PC-3 (cell line): ENCODE data around the gene PACSIN1. TPM values are rescaled to one million over a fixed set of nuclear protein-coding genes. Genes with fewer than 3 reads are reported as not detected.

Experiments used
- ATAC-seq: fragments of 200-7000 bp; cut with Tn5 transposase; 2 replicates; pipeline ENCODE4 v1.9.1; 2020; ENCODE audit warnings: mild to moderate bottlenecking, moderate library complexity
- BruUV-seq: library from RNA; stranded (reverse); fragments of 400-500 nt; replicated peaks from 2 replicates; lab custom pipeline; 2021; lab: Mats Ljungman, UMichigan
- CTCF ChIA-PET: fragments of 300-600 bp; sonication (Branson Sonifier 250); formaldehyde crosslinking; loops from one replicate; lab custom pipeline; 2022; ENCODE audit warnings: antibody characterized with exemption; lab: Charles Lee
- POLR2A ChIA-PET: fragments of 300-600 bp; sonication (Branson Sonifier 250); formaldehyde crosslinking; loops from one replicate; lab custom pipeline; 2022; ENCODE audit warnings: antibody characterized with exemption; ENCODE audit not compliant: unreplicated experiment; lab: Charles Lee
- DNase-seq: peaks from one replicate; pipeline ENCODE4 v3.0.0-alpha.2; 2015
- H2AFZ ChIP-seq: fragments of 300-600 bp; sonication (generic); 2 replicates; pipeline ENCODE4 v1.6.0; 2016; ENCODE audit warnings: antibody characterized with exemption, low read length
- H3F3A ChIP-seq: fragments of 300-600 bp; sonication (generic); one replicate; pipeline ENCODE4 v1.6.0; 2017; ENCODE audit warnings: antibody characterized with exemption, low read length, control low read depth, mild to moderate bottlenecking; ENCODE audit not compliant: unreplicated experiment
- H3K27ac ChIP-seq: fragments of 300-600 bp; sonication (generic); 2 replicates; pipeline ENCODE4 v1.5.1; 2016; ENCODE audit warnings: mild to moderate bottlenecking, low read length
- H3K27me3 ChIP-seq: fragments of 300-600 bp; sonication (generic); 2 replicates; pipeline ENCODE4 v1.6.1; 2016; ENCODE audit warnings: low read length, mixed read lengths
- H3K36me3 ChIP-seq: fragments of 300-600 bp; sonication (generic); 2 replicates; pipeline ENCODE4 v1.6.1; 2016; ENCODE audit warnings: low read depth, mixed run types, low read length, mixed read lengths
- H3K4me1 ChIP-seq: fragments of 300-600 bp; sonication (generic); 2 replicates; pipeline ENCODE4 v1.5.1; 2016; ENCODE audit warnings: low read length; ENCODE audit not compliant: insufficient read depth
- H3K4me2 ChIP-seq: fragments of 300-600 bp; sonication (generic); 2 replicates; pipeline ENCODE4 v1.6.0; 2016; ENCODE audit warnings: low read length
- H3K4me3 ChIP-seq: fragments of 300-600 bp; sonication (generic); 2 replicates; pipeline ENCODE4 v1.5.1; 2016; ENCODE audit warnings: mild to moderate bottlenecking, low read length, mixed read lengths
- H3K79me2 ChIP-seq: fragments of 300-600 bp; sonication (generic); 2 replicates; pipeline ENCODE4 v1.6.1; 2017; ENCODE audit warnings: low read length, mixed read lengths
- H3K9ac ChIP-seq: fragments of 300-600 bp; sonication (generic); 2 replicates; pipeline ENCODE4 v1.6.0; 2016; ENCODE audit warnings: mild to moderate bottlenecking, low read length
- H3K9me2 ChIP-seq: fragments of 300-600 bp; sonication (generic); replicated peaks from 2 replicates; pipeline ENCODE4 v1.6.1; 2016; ENCODE audit warnings: mixed run types, low read length, mixed read lengths
- H3K9me3 ChIP-seq: fragments of 300-600 bp; sonication (generic); 2 replicates; pipeline ENCODE4 v1.6.1; 2016; ENCODE audit warnings: low read length, mixed read lengths
- H4K20me1 ChIP-seq: fragments of 300-600 bp; sonication (generic); 2 replicates; pipeline ENCODE4 v1.6.1; 2016; ENCODE audit warnings: low read length, mixed read lengths
- EZH2 ChIP-seq: fragments of 300-600 bp; sonication (generic); IDR thresholded peaks from one replicate; pipeline ENCODE4 v1.6.1; 2017; ENCODE audit warnings: antibody characterized with exemption, mild to moderate bottlenecking, low read length; ENCODE audit not compliant: unreplicated experiment
- EZH2phosphoT487 ChIP-seq: fragments of 300-600 bp; sonication (generic); IDR thresholded peaks from 2 replicates; pipeline ENCODE4 v1.6.1; 2018; ENCODE audit warnings: mild to moderate bottlenecking, antibody characterized with exemption, low read length, borderline replicate concordance
- intact Hi-C: fragments of 100-400 bp; cut with micrococcal nuclease; formaldehyde crosslinking; loops from 2 replicates; pipeline ENCODE4 v1.9.0; 2023
- total RNA-seq: library from RNA; depleted of rRNA; stranded (reverse); fragments of >200 nt; gene quantifications from 2 replicates; pipeline ENCODE4 v1.2.3, GENCODE V29; 2014
- TF ChIP-seq, protein P1 (sequence below): fragments of 300-600 bp; sonication (generic); conservative IDR thresholded peaks from 2 replicates; pipeline ENCODE4 v1.5.1; 2017; ENCODE audit warnings: antibody characterized with exemption, low read depth, mild to moderate bottlenecking, low read length

Gene PACSIN1
- total RNA-seq, 1 experiment from 2014 or later = 2.3 TPM

DNA sequence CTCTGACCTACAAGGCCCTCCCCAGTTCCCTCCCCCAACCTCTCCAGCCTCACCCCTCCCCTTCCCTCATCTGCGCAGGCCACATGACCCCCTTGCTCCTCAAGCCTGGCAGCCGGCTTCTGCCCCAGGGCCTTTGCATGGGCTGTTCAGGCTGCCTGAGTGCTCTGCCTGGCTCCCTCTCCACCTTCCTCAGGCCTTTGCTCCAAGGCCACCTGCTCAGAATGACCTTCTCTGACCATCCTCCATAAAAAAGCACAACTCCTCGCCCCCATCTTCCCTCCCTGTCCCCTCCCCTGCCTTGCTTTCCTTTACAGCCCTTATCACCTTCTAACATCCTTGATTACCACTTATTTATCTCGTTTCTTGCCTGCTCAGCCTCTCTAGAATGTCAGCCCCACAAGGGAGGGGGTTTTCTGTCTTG, 51.6 kb downstream of the PACSIN1 start:
- intact Hi-C loops = no loop called here
- Histone ChIP-seq H3K4me3 (no peak overlapping the region), H3K36me3 (no peaks in the 10 kb centered on the region), H3K9me2 (no peaks in the 10 kb centered on the region), H3K27ac (no peak overlapping the region), H2AFZ (no peak overlapping the region), H3K9me3 (no peaks in the 10 kb centered on the region), H3F3A (no peaks in the 10 kb centered on the region), H3K9ac (no peak overlapping the region), H3K27me3 (no peaks in the 10 kb centered on the region), H4K20me1 (no peaks in the 10 kb centered on the region), H3K4me2 (no peak overlapping the region), H3K79me2 (no peaks in the 10 kb centered on the region), H3K4me1 (no peaks in the 10 kb centered on the region)
- ChIA-PET CTCF (no interaction called here), POLR2A (interaction anchor here (0.5 kb wide), 1 partner anchor 279 kb away, joined by 3 read pairs; no protein-coding TSS in a partner anchor)
- ATAC-seq (no peak), DNase-seq (no peak)
- TF ChIP-seq EZH2phosphoT487 (no peak), EZH2 (no peak)
- TF ChIP-seq, protein P1, sequence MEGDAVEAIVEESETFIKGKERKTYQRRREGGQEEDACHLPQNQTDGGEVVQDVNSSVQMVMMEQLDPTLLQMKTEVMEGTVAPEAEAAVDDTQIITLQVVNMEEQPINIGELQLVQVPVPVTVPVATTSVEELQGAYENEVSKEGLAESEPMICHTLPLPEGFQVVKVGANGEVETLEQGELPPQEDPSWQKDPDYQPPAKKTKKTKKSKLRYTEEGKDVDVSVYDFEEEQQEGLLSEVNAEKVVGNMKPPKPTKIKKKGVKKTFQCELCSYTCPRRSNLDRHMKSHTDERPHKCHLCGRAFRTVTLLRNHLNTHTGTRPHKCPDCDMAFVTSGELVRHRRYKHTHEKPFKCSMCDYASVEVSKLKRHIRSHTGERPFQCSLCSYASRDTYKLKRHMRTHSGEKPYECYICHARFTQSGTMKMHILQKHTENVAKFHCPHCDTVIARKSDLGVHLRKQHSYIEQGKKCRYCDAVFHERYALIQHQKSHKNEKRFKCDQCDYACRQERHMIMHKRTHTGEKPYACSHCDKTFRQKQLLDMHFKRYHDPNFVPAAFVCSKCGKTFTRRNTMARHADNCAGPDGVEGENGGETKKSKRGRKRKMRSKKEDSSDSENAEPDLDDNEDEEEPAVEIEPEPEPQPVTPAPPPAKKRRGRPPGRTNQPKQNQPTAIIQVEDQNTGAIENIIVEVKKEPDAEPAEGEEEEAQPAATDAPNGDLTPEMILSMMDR = no peak
- BruUV-seq = no TSS peak

- H3K79me2 ChIP-seq = no peaks in the 10 kb centered on the region
- H3K36me3 ChIP-seq = no peaks in the 10 kb centered on the region
- no peak overlapping the region for H2AFZ ChIP-seq
- POLR2A ChIA-PET = no interaction called here
- H3K27ac ChIP-seq = no peak overlapping the region
- CTCF ChIA-PET = no interaction called here
- no peaks in the 10 kb centered on the region for H3K27me3 ChIP-seq
- no peaks in the 10 kb centered on the region for H3K9me3 ChIP-seq
- no peaks in the 10 kb centered on the region for H3K4me1 ChIP-seq
- H4K20me1 ChIP-seq = no peaks in the 10 kb centered on the region
- TF ChIP-seq EZH2 (no peak), EZH2phosphoT487 (no peak)
- TF ChIP-seq, protein P1 = no peak
- ATAC-seq = no peak
- H3K4me2 ChIP-seq = no peak overlapping the region
- no peaks in the 10 kb centered on the region for H3F3A ChIP-seq
- BruUV-seq = no TSS peak
- no peak for DNase-seq
- no peak overlapping the region for H3K9ac ChIP-seq
- H3K9me2 ChIP-seq = no peaks in the 10 kb centered on the region
- intact Hi-C loops = no loop called here
- H3K4me3 ChIP-seq = no peak overlapping the region
Measured at GRCh38 chr6:34517966-34518365, 52.1 kb downstream of the PACSIN1 start.

GRCh38 chr6:34518669-34519365, 52.9 kb downstream of the PACSIN1 start:
- Histone ChIP-seq H3K27me3 (no peaks in the 10 kb centered on the region), H3K79me2 (no peaks in the 10 kb centered on the region)
- intact Hi-C loops = no loop called here

More at GRCh38 chr6:34518669-34519365, 52.9 kb downstream of the PACSIN1 start:
- Histone ChIP-seq H2AFZ (no peak overlapping the region), H4K20me1 (no peaks in the 10 kb centered on the region), H3K9ac (no peak overlapping the region), H3K4me1 (no peaks in the 10 kb centered on the region), H3K36me3 (no peaks in the 10 kb centered on the region), H3K4me3 (no peak overlapping the region), H3K4me2 (no peak overlapping the region), H3K9me3 (no peaks in the 10 kb centered on the region), H3K27ac (no peak overlapping the region), H3F3A (no peaks in the 10 kb centered on the region), H3K9me2 (no peaks in the 10 kb centered on the region)
- ChIA-PET POLR2A (no interaction called here), CTCF (no interaction called here)
- DNase-seq (no peak), ATAC-seq (no peak)
- no TSS peak for BruUV-seq
- TF ChIP-seq, protein P1 = no peak
- TF ChIP-seq EZH2phosphoT487 (no peak), EZH2 (no peak)
